Hindlimb muscle (tissue), 1 donor: Measurements from ENCODE around the gene MGLL. TPM values are rescaled to one million over a fixed set of nuclear protein-coding genes. Genes with fewer than 3 reads are reported as not detected.

ENCODE experiments used
- DNase-seq: peaks from one replicate; pipeline ENCODE4 v3.0.0-alpha.2; 2013
- polyA plus RNA-seq: library from polyadenylated mRNA; unstranded; fragments of 120-200 nt; gene quantifications from one replicate; pipeline ENCODE4 v1.2.1, GENCODE V29; 2013; ENCODE audit not compliant: insufficient read length

MGLL gene
- polyA plus RNA-seq, 1 donor, result 28.0 TPM

GRCh38 chr3:127647845-127648204 lies 174.5 kb downstream of the MGLL start:
- DNase-seq, result no peak

GRCh38 chr3:127647166-127647844 lies 175.0 kb downstream of the MGLL start:
- no peak for DNase-seq

- no peak for DNase-seq
Observed at GRCh38 chr3:127646501-127647046, 175.7 kb downstream of the MGLL start.

DNA sequence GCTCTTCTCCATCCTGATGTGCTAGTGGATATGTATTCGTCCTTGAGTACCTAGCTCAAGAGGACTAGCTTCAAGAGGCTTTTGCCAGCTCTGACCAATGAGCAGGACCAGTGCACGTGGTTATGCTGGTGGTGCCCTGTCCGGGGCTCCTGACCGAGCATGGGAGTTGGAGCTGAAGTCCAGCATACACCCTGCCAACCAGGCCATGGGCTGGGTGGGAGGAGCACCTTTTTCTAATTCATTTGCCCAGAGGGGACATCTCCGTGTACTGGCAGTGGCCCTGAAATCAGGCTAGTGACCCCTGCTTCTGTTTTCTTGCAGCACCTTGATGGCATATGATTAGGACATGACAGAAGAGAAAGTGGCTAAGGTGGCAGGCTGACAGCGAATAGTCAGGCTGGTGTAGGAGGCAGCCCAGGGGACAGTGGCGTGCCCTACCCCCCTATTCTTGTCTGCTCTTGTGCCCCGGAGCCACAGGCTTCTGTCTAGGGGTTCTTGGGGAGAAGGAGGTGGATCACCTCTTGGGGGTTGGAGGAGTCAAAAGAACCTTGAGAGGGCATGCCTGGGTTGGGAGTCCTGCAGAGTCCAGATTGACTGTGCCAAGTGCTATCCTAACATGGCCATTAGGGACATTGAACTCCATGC lies 176.8 kb downstream of the MGLL start:
- no peak for DNase-seq

DNA sequence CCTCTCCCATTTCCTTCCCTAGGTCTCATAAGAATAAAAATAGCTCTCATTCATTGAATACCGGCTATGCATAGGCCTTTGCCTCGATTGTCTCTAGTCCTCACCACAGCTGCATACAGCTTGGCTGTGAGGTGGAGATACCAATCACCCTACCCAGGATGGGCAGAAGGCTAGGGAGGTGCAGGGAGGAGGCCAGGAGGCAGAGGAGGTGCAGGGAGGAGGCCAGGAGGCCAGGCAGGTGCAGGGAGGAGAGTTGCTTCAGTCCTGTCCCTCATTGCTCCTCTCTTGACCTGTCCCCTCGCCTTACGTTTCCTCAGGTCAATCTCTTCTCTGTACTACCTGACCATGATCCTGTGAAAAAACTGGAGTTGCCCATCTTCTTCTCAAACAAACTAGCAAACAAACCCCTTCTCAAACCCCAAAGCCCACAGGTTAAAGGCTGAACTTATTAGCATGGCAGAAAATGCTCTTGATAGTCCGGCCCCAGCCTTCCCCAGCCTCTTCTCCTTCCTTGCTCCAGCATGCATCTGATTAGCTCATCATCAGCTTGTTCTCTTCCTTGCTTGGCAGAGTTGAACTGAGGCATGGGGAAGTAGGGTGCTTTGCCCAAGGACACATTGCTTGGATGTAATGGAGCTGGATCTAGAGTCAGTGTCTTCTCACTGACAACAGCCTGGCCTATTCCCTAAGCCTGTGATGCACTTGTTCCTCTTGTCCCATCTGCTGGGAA lies 177.5 kb downstream of the MGLL start:
- DNase-seq, result no peak

- DNase-seq, result no peak
Observed at GRCh38 chr3:127640042-127640355, 182.3 kb downstream of the MGLL start.

DNA sequence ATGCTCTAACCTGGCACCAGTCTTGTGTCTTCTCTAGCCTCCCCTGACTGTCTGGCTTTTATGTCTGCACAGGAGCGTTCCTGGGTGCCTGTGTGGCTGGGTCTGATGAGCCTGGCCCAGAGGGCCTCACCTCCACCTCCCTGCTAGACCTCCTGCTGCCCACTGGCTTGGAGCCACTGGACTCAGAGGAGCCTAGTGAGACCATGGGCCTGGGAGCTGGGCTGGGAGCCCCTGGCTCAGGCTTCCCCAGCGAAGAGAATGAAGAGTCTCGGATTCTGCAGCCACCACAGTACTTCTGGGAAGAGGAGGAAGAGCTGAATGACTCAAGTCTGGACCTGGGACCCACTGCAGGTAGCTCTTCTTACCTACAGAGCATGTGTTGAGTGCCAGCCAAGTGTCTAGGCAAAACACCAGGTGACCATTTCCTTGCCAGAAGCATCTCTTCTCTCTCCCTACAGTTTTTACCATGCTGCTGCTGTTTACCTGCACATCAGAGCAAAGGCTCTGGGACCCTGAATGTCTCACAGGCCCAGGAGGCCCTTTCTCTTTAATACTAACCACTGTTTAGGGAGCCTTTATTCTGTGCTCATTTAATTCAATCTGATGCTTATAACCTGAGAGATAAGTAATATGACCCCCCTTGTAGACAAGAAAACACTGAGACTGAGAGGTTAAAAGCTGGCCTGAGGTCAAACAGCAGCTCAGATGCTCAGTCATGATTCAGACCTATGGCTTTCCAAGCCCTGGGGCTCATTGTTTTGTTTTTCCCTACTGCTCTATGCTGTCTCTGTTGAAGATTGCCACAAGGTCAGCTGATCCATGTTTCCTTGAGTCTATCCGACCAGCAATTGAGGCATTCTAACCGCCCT lies 182.9 kb downstream of the MGLL start:
- DNase-seq, result no peak

Other genes with a start within 250 kb of the MGLL start
- 24.2 TPM for gene TPRA1, start 231.8 kb downstream of the MGLL start, polyA plus RNA-seq
- 23.5 TPM for gene MCM2, start 224.1 kb downstream of the MGLL start, polyA plus RNA-seq
- gene PODXL2, start 193.3 kb downstream of the MGLL start, polyA plus RNA-seq, result 5.3 TPM
- 16.6 TPM for gene ABTB1, start 149.6 kb downstream of the MGLL start, polyA plus RNA-seq
- gene KBTBD12, start 92.7 kb upstream of the MGLL start, polyA plus RNA-seq, result 19.4 TPM
- gene SEC61A1, start 229.9 kb upstream of the MGLL start, polyA plus RNA-seq, result 98.3 TPM